MCF 10A (cell line): ENCODE data around the gene BDKRB1. TPM values are rescaled to one million over a fixed set of nuclear protein-coding genes. Genes with fewer than 3 reads are reported as not detected.

Source experiments
- BruUV-seq: library from RNA; stranded (reverse); fragments of 400-500 nt; replicated peaks from 2 replicates; lab custom pipeline; 2021; lab: Mats Ljungman, UMichigan
- CTCF ChIA-PET: fragments of 300-600 bp; sonication (Branson Sonifier 250); formaldehyde crosslinking; extraction: SDS; loops from one replicate; lab custom pipeline; 2021; ENCODE audit warnings: antibody characterized with exemption, inconsistent platforms; lab: Yijun Ruan, JAX
- POLR2A ChIA-PET: fragments of 300-600, 350-650 bp; sonication (Branson Sonifier 250); formaldehyde crosslinking; extraction: SDS; loops from one replicate; lab custom pipeline; 2020; ENCODE audit warnings: antibody characterized with exemption, inconsistent platforms; lab: Yijun Ruan, JAX
- DNase-seq: peaks from one replicate; pipeline ENCODE4 v3.0.0-alpha.2; 2018; ENCODE audit not compliant: unreplicated experiment
- H3K27ac Mint-ChIP-seq: one replicate; pipeline ENCODE4 v1.8.0; 2022; ENCODE audit warnings: mild to moderate bottlenecking, low read depth, mixed read lengths; ENCODE audit not compliant: unreplicated experiment
- H3K27me3 Mint-ChIP-seq: one replicate; pipeline ENCODE4 v1.8.0; 2022; ENCODE audit warnings: mixed read lengths; ENCODE audit not compliant: insufficient read depth, unreplicated experiment
- H3K36me3 Mint-ChIP-seq: one replicate; pipeline ENCODE4 v1.8.0; 2022; ENCODE audit warnings: mild to moderate bottlenecking, moderate library complexity, mixed read lengths; ENCODE audit not compliant: insufficient read depth, unreplicated experiment
- H3K4me1 Mint-ChIP-seq: one replicate; pipeline ENCODE4 v1.8.0; 2022; ENCODE audit warnings: mixed read lengths; ENCODE audit not compliant: insufficient read depth, unreplicated experiment
- H3K4me3 Mint-ChIP-seq: one replicate; pipeline ENCODE4 v1.8.0; 2022; ENCODE audit warnings: mild to moderate bottlenecking, moderate library complexity, mixed read lengths; ENCODE audit not compliant: unreplicated experiment
- H3K9me3 Mint-ChIP-seq: one replicate; pipeline ENCODE4 v1.8.0; 2022; ENCODE audit warnings: mixed read lengths; ENCODE audit not compliant: unreplicated experiment
- CTCF ChIP-seq: fragments of 200-600 bp; IDR thresholded peaks from one replicate; pipeline ENCODE4 v1.8.0; 2022; ENCODE audit warnings: antibody characterized with exemption, mild to moderate bottlenecking; ENCODE audit not compliant: unreplicated experiment
- intact Hi-C: fragments of 100-400 bp; cut with micrococcal nuclease; formaldehyde crosslinking; loops from 2 replicates; pipeline ENCODE4 v1.14.1; 2022
- total RNA-seq: library from RNA; stranded (reverse); gene quantifications from 2 replicates; pipeline ENCODE4 v1.2.3, GENCODE V29; 2022

Gene BDKRB1
- total RNA-seq, 1 experiment from 2014 or later, result 0.51 TPM

- BruUV-seq, result no TSS peak
- ChIA-PET POLR2A (interaction anchor here (1.4 kb wide), 1 partner anchor 12 kb away, joined by 3 read pairs; no protein-coding TSS in a partner anchor), CTCF (interaction anchor here (0.5 to 0.8 kb wide), 3 partner anchors 10 to 42 kb away, joined by 3 to 4 read pairs (median 3); no protein-coding TSS in a partner anchor)
- Mint-ChIP-seq H3K9me3 (no peaks in the 10 kb centered on the region), H3K36me3 (no peaks in the 10 kb centered on the region), H3K27ac (no peak overlapping the region), H3K27me3 (no peaks in the 10 kb centered on the region), H3K4me3 (no peak overlapping the region), H3K4me1 (no peaks in the 10 kb centered on the region)
- DNase-seq, result no peak
- intact Hi-C loops, result no loop called here
- no peak for TF ChIP-seq CTCF
Observed at GRCh38 chr14:96231526-96232130, 24.4 kb upstream of the BDKRB1 start.

- BruUV-seq, result no TSS peak
Observed at GRCh38 chr14:96232506-96232905, 23.5 kb upstream of the BDKRB1 start.

GRCh38 chr14:96233661-96234060 lies 22.3 kb upstream of the BDKRB1 start:
- ChIA-PET CTCF (no interaction called here), POLR2A (interaction anchor here (1.2 kb wide), 1 partner anchor 8 kb away, joined by 3 read pairs; no protein-coding TSS in a partner anchor)
- H3K27me3 Mint-ChIP-seq, result no peaks in the 10 kb centered on the region
- no peak overlapping the region for H3K27ac Mint-ChIP-seq
- no peak for TF ChIP-seq CTCF
- H3K4me3 Mint-ChIP-seq, result no peak overlapping the region
- BruUV-seq, result no TSS peak
- H3K36me3 Mint-ChIP-seq, result no peaks in the 10 kb centered on the region
- H3K9me3 Mint-ChIP-seq, result no peaks in the 10 kb centered on the region
- intact Hi-C loops, result no loop called here
- no peak for DNase-seq
- H3K4me1 Mint-ChIP-seq, result no peaks in the 10 kb centered on the region

More at GRCh38 chr14:96232506-96232905, 23.5 kb upstream of the BDKRB1 start:
- POLR2A ChIA-PET, result interaction anchor here (1.4 kb wide), 1 partner anchor 13 kb away, joined by 3 read pairs; no protein-coding TSS in a partner anchor
- H3K4me3 Mint-ChIP-seq, result no peak overlapping the region
- intact Hi-C loops, result no loop called here
- no peaks in the 10 kb centered on the region for H3K36me3 Mint-ChIP-seq
- no peak overlapping the region for H3K27ac Mint-ChIP-seq
- CTCF ChIA-PET, result interaction anchor here (0.8 kb wide), 1 partner anchor 10 kb away, joined by 4 read pairs; no protein-coding TSS in a partner anchor
- no peaks in the 10 kb centered on the region for H3K4me1 Mint-ChIP-seq
- DNase-seq, result no peak
- no peak for TF ChIP-seq CTCF
- H3K9me3 Mint-ChIP-seq, result no peaks in the 10 kb centered on the region
- H3K27me3 Mint-ChIP-seq, result no peaks in the 10 kb centered on the region

GRCh38 chr14:96235426-96235825 lies 20.6 kb upstream of the BDKRB1 start:
- Mint-ChIP-seq H3K27me3 (no peaks in the 10 kb centered on the region), H3K9me3 (no peaks in the 10 kb centered on the region), H3K27ac (no peak overlapping the region), H3K36me3 (no peaks in the 10 kb centered on the region), H3K4me3 (no peak overlapping the region), H3K4me1 (no peaks in the 10 kb centered on the region)
- CTCF ChIA-PET, result interaction anchor here (0.6 to 0.8 kb wide), 2 partner anchors 10 to 188 kb away, joined by 4 to 6 read pairs; no protein-coding TSS in a partner anchor
- POLR2A ChIA-PET, result interaction anchor here (0.6 kb wide), 1 partner anchor 167 kb away, joined by 3 read pairs; no protein-coding TSS in a partner anchor
- TF ChIP-seq CTCF, result no peak
- BruUV-seq, result no TSS peak
- DNase-seq, result no peak
- intact Hi-C loops, result no loop called here
